HepG2 (cell line): ENCODE measurements around the gene PRKAR1B. TPM values are rescaled to one million over a fixed set of nuclear protein-coding genes. Genes with fewer than 3 reads are reported as not detected.

Experiments
- ATAC-seq: fragments of 200-7000 bp; cut with Tn5 transposase; 3 replicates; pipeline ENCODE4 v1.9.1; 2020; ENCODE audit warnings: mild to moderate bottlenecking, moderate library complexity
- BruUV-seq: library from RNA; stranded (reverse); fragments of 400-500 nt; replicated peaks from 2 replicates; lab custom pipeline; 2021; lab: Mats Ljungman, UMichigan
- CTCF ChIA-PET: fragments of 300-600 bp; formaldehyde crosslinking; extraction: SDS; loops from one replicate; lab custom pipeline; 2021; ENCODE audit warnings: low total read pairs, inconsistent platforms, low intra/inter-chr PET ratio; lab: Yijun Ruan, JAX
- POLR2A ChIA-PET: fragments of 350-600 bp; sonication (Branson Sonifier 250); formaldehyde crosslinking; loops from one replicate; lab custom pipeline; 2020; ENCODE audit warnings: antibody characterized with exemption, inconsistent platforms; lab: Yijun Ruan, JAX
- DNase-seq: peaks from one replicate; pipeline ENCODE4 v3.0.0-alpha.2; 2015; ENCODE audit warnings: low spot score
- FAIRE-seq: peaks from 3 replicates; lab custom pipeline; 2011; peaks lifted over from hg19 to GRCh38; lab: Jason Lieb, UNC
- H2AFZ ChIP-seq: one replicate; pipeline ENCODE4 v1.6.1; 2011; ENCODE audit warnings: low read length, inconsistent platforms
- H3K27ac ChIP-seq: fragments of 300-600 bp; 3 replicates; pipeline ENCODE4 v1.8.0; 2011; ENCODE audit warnings: mixed run types, mild to moderate bottlenecking, mixed read lengths, low read length, inconsistent platforms; ENCODE audit not compliant: insufficient read depth; ENCODE audit errors: extremely low read length
- H3K27me3 ChIP-seq, 2 experiments: fragments of 200-600 bp in 1 of 2; 2 replicates in 1 of 2; 3 replicates in 1 of 2; pipeline versions ENCODE4 v1.6.0 to v1.8.0; 2011; ENCODE audit warnings: low read length in 2 of 2, mild to moderate bottlenecking in 2 of 2, moderate library complexity in 2 of 2, inconsistent platforms in 1 of 2; ENCODE audit not compliant: insufficient read depth in 2 of 2, control insufficient read depth in 1 of 2
- H3K36me3 ChIP-seq, 2 experiments: fragments of 200-600 bp in 1 of 2; replicated peaks in 1 of 2; 2 replicates in 1 of 2; 3 replicates in 1 of 2; pipeline versions ENCODE4 v1.5.1 to v1.8.0; 2011; ENCODE audit warnings: low read length in 2 of 2, inconsistent platforms in 1 of 2; ENCODE audit not compliant: insufficient read depth in 2 of 2, control insufficient read depth in 1 of 2
- H3K4me1 ChIP-seq: 2 replicates; pipeline ENCODE4 v1.5.1; 2012; ENCODE audit warnings: low read length, inconsistent platforms; ENCODE audit not compliant: insufficient read depth
- H3K4me2 ChIP-seq: 2 replicates; pipeline ENCODE4 v1.6.0; 2011; ENCODE audit warnings: low read depth, low read length, inconsistent platforms
- H3K4me3 ChIP-seq, 3 experiments: fragments of 200-600 bp in 1 of 3; sonication (generic), shearing (Covaris generic) in 1 of 3; replicated peaks in 1 of 3; 2 replicates each; pipeline ENCODE4 v1.5.1; 2011 to 2016; ENCODE audit warnings: low read length in 3 of 3, inconsistent platforms in 2 of 3, low read depth in 2 of 3, mild to moderate bottlenecking in 2 of 3, control low read depth in 1 of 3, mixed read lengths in 1 of 3; ENCODE audit not compliant: insufficient read depth in 1 of 3
- H3K79me2 ChIP-seq: one replicate; pipeline ENCODE4 v1.6.1; 2011; ENCODE audit warnings: low read length, inconsistent platforms; ENCODE audit not compliant: insufficient read depth
- H3K9ac ChIP-seq: 2 replicates; pipeline ENCODE4 v1.6.0; 2011; ENCODE audit warnings: mild to moderate bottlenecking, low read depth, low read length, inconsistent platforms; ENCODE audit not compliant: insufficient read depth
- H3K9me3 ChIP-seq: 2 replicates; pipeline ENCODE4 v1.5.1; 2012; ENCODE audit warnings: mild to moderate bottlenecking, low read length
- H4K20me1 ChIP-seq: 2 replicates; pipeline ENCODE4 v1.6.0; 2011; ENCODE audit warnings: inconsistent platforms, mild to moderate bottlenecking, low read length, moderate library complexity; ENCODE audit not compliant: insufficient read depth
- GATAD1 ChIP-seq: IDR thresholded peaks from 2 replicates; pipeline ENCODE4 v1.6.1; 2016; ENCODE audit warnings: missing genetic modification reagents, missing compliant biosample characterization
- SP2 ChIP-seq: sonication (generic); formaldehyde crosslinking; IDR thresholded peaks from 2 replicates; pipeline ENCODE4 v1.5.1; 2020; ENCODE audit warnings: mild to moderate bottlenecking, missing genetic modification reagents
- ZNF121 ChIP-seq: sonication (generic); formaldehyde crosslinking; IDR thresholded peaks from 2 replicates; pipeline ENCODE4 v1.5.0; 2020; ENCODE audit warnings: mild to moderate bottlenecking, missing genetic modification reagents
- WGBS: methylation state at CpG from one replicate; pipeline ENCODE4 v1.1.6; 2017; ENCODE audit warnings: low lambda C conversion rate; 5-methylcytosine and 5-hydroxymethylcytosine counted together
- in situ Hi-C: cut with HindIII; loops from 2 replicates; pipeline ENCODE4 v1.10.0; 2017; ENCODE audit warnings: low pct_unique_long_range_greater_than_20kb; ENCODE audit not compliant: extremely low pct_ligation_motif_present
- intact Hi-C: fragments of 100-400 bp; cut with micrococcal nuclease; formaldehyde crosslinking; loops from one replicate; pipeline ENCODE4 v1.10.0; 2022; ENCODE audit not compliant: unreplicated experiment
- polyA plus RNA-seq, 8 experiments: library from polyadenylated mRNA; depleted of rRNA in 3 of 8; stranded (reverse) in 7 of 8; unstranded in 1 of 8; fragments of >200 nt; fragmentation: Illumina TruSeq in 4 of 8; extraction: Trizol in 4 of 8; gene quantifications; 2 replicates each; pipeline versions ENCODE4 v1.2.1 to v1.2.3, GENCODE V29; 2011 to 2016; ENCODE audit warnings: low read depth in 4 of 8, missing spikeins in 1 of 8, mixed read lengths in 1 of 8; ENCODE audit not compliant: insufficient read depth in 1 of 8
- total RNA-seq, 5 experiments: library from RNA; depleted of rRNA; stranded (reverse); fragments of >200 nt; fragmentation: Illumina TruSeq; extraction: Trizol; gene quantifications; 2 replicates each; pipeline ENCODE4 v1.2.3, GENCODE V29; 2016; ENCODE audit warnings: low read depth in 1 of 5
- TF ChIP-seq, protein P1 (sequence below): sonication (generic); formaldehyde crosslinking; IDR thresholded peaks from 2 replicates; pipeline ENCODE4 v1.4.0; 2020; ENCODE audit warnings: low read depth, mild to moderate bottlenecking, missing genetic modification reagents

The PRKAR1B gene
- total and polyA plus RNA-seq, 2 of the 13 experiments (the other 11 are each of a cell fraction or from before 2014, with no cell fraction given): 7.9 to 28.2 TPM

DNA sequence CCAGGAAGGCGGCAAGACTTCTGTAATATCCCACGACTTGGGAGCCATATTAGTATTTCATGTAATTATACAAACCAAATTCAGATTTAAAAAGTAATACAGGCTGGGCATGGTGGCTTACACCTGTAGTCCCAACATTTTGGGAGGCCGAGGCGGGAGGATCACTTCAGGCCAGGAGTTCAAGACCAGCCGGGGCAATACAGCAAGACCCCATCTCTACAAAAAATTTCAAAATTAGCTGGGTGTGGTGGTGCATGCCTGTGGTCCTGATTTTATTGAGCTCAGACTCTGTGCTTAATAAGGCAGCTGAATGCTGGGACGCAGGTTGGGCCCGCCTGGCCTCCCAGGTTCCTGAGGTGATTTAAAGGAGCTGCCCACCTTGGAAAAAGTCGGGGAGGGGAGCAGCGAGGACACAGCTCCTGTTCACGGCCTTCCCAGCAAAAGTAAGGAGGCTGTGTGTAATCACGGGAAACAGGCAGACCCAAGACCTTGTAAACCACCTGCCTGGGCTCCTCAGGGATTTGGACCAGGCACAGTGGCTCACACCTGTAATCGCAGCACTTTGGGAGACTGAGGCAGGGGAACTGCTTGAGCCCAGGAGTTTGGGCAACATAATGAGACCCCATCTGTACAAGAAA lies 93.6 kb downstream of the PRKAR1B start:
- TF ChIP-seq ZNF121: peak; percentile 70; the same call in 1 of the 2 replicates
- TF ChIP-seq, protein P1, sequence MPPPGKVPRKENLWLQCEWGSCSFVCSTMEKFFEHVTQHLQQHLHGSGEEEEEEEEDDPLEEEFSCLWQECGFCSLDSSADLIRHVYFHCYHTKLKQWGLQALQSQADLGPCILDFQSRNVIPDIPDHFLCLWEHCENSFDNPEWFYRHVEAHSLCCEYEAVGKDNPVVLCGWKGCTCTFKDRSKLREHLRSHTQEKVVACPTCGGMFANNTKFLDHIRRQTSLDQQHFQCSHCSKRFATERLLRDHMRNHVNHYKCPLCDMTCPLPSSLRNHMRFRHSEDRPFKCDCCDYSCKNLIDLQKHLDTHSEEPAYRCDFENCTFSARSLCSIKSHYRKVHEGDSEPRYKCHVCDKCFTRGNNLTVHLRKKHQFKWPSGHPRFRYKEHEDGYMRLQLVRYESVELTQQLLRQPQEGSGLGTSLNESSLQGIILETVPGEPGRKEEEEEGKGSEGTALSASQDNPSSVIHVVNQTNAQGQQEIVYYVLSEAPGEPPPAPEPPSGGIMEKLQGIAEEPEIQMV (CRISPR knock-in tag): no peak
- Histone ChIP-seq H3K4me1 (no peaks in the 10 kb centered on the region), H4K20me1 (no peaks in the 10 kb centered on the region), H3K9me3 (no peaks in the 10 kb centered on the region), H3K27me3 (no peaks in the 10 kb centered on the region), H3K36me3 (0 out of 5 replicates have a peak, but pooled peaks cover 0 to 4% of the 10 kb centered on the region in 2 experiments), H2AFZ (no peak overlapping the region), H3K4me2 (no peak overlapping the region), H3K9ac (no peak overlapping the region), H3K27ac (no peak overlapping the region), H3K4me3 (no peak overlapping the region), H3K79me2 (no peaks in the 10 kb centered on the region)
- POLR2A ChIA-PET: no interaction called here
- FAIRE-seq: no peak
- CTCF ChIA-PET: no interaction called here
- no TSS peak for BruUV-seq
- in situ Hi-C loops: loop anchor here (10.0 kb wide), 1 partner anchor 309 kb away; no protein-coding TSS in a partner anchor
- no peak for DNase-seq
- intact Hi-C loops: no loop called here
- no peak for ATAC-seq
- WGBS: 98% methylated on average over 12 of the region's 12 CpGs

DNA sequence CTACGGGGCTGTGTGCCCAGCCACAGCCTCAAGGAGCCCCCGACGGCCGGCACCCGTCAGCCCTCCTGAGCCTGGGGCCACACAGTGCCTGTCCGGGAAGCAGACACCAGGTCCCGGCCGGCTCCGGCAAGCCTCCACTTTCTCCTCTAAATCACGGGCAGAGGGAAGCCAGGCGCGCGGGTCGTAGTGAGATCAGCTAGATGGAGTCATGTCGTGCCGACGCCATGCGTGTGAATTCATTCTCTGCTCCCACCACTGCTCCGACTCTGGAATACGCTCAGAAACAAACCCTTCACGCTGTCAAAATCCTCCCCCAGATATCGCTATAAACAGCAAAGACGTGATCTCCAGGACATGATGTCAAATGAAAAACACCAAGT lies 94.3 kb downstream of the PRKAR1B start:
- in situ Hi-C loops: loop anchor here (10.0 kb wide), 1 partner anchor 308 kb away; no protein-coding TSS in a partner anchor
- POLR2A ChIA-PET: no interaction called here

More for the DNA sequence above, 94.3 kb downstream of the PRKAR1B start:
- CTCF ChIA-PET: no interaction called here
- H4K20me1 ChIP-seq: no peaks in the 10 kb centered on the region
- no peaks in the 10 kb centered on the region for H3K79me2 ChIP-seq
- ATAC-seq: no peak
- H2AFZ ChIP-seq: no peak overlapping the region
- WGBS: over 99% methylated on average over 18 of the region's 23 CpGs
- no peak overlapping the region for H3K9ac ChIP-seq
- TF ChIP-seq SP2: no peak
- TF ChIP-seq GATAD1 (CRISPR knock-in tag): no peak
- H3K27me3 ChIP-seq: no peaks in the 10 kb centered on the region
- 0 out of 5 replicates have a peak, but pooled peaks cover 0 to 4% of the 10 kb centered on the region in 2 experiments for H3K36me3 ChIP-seq
- no peak for FAIRE-seq
- no peak overlapping the region for H3K4me3 ChIP-seq
- intact Hi-C loops: no loop called here
- no peak for DNase-seq
- H3K9me3 ChIP-seq: no peaks in the 10 kb centered on the region
- no peaks in the 10 kb centered on the region for H3K4me1 ChIP-seq
- no peak overlapping the region for H3K4me2 ChIP-seq
- no TSS peak for BruUV-seq
- H3K27ac ChIP-seq: no peak overlapping the region
